Measurements from ENCODE around the gene EPHA7.

DNA sequence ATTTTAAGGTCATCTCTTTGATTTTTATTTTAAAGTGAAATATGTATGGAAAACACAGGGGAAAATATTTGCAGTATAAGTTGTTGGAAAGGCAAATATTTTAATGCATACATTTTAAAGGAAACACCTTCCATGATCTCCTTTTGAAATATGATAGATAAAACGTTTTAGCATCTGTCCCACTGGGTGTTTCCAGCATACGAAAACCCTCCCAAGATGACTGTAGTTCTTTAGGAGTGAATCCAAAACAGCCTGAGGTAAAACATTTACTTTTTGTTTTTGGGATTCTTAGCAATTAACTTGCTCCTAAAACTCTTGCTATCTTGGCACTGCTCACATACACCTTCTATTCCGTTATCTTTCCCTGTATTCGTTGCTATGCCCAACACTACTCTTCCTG, 210.0 kb downstream of the EPHA7 start:
- no peak for TF ChIP-seq OSR1 (CRISPR knock-in tag; IDR thresholded peaks at IDR 0.05)
- no peak for TF ChIP-seq ZC3H10 (CRISPR knock-in tag; IDR thresholded peaks at IDR 0.05)
- no peak for TF ChIP-seq ISL1 (CRISPR knock-in tag; IDR thresholded peaks at IDR 0.05)
- TF ChIP-seq, protein P1, sequence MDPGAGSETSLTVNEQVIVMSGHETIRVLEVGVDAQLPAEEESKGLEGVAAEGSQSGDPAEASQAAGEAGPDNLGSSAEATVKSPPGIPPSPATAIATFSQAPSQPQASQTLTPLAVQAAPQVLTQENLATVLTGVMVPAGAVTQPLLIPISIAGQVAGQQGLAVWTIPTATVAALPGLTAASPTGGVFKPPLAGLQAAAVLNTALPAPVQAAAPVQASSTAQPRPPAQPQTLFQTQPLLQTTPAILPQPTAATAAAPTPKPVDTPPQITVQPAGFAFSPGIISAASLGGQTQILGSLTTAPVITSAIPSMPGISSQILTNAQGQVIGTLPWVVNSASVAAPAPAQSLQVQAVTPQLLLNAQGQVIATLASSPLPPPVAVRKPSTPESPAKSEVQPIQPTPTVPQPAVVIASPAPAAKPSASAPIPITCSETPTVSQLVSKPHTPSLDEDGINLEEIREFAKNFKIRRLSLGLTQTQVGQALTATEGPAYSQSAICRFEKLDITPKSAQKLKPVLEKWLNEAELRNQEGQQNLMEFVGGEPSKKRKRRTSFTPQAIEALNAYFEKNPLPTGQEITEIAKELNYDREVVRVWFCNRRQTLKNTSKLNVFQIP (CRISPR knock-in tag; IDR thresholded peaks at IDR 0.05; ENCODE audit: borderline replicate concordance, low read depth): no peak
- no peak for TF ChIP-seq ZFP3 (CRISPR knock-in tag; IDR thresholded peaks at IDR 0.05)
- TF ChIP-seq, protein P2, sequence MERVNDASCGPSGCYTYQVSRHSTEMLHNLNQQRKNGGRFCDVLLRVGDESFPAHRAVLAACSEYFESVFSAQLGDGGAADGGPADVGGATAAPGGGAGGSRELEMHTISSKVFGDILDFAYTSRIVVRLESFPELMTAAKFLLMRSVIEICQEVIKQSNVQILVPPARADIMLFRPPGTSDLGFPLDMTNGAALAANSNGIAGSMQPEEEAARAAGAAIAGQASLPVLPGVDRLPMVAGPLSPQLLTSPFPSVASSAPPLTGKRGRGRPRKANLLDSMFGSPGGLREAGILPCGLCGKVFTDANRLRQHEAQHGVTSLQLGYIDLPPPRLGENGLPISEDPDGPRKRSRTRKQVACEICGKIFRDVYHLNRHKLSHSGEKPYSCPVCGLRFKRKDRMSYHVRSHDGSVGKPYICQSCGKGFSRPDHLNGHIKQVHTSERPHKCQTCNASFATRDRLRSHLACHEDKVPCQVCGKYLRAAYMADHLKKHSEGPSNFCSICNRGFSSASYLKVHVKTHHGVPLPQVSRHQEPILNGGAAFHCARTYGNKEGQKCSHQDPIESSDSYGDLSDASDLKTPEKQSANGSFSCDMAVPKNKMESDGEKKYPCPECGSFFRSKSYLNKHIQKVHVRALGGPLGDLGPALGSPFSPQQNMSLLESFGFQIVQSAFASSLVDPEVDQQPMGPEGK (CRISPR knock-in tag; IDR thresholded peaks at IDR 0.05; ENCODE audit: borderline replicate concordance): no peak
- no peak for TF ChIP-seq PPARA (CRISPR knock-in tag; IDR thresholded peaks at IDR 0.05; ENCODE audit: borderline replicate concordance)
- TF ChIP-seq ESRRG (CRISPR knock-in tag; IDR thresholded peaks at IDR 0.05): no peak
- no peak for TF ChIP-seq TOX (CRISPR knock-in tag; IDR thresholded peaks at IDR 0.05; ENCODE audit: borderline replicate concordance)
